Endothelial cell of umbilical vein (primary cell): Measurements from ENCODE around the gene ZNF398. TPM values are rescaled to one million over a fixed set of nuclear protein-coding genes. Genes with fewer than 3 reads are reported as not detected.

Experiments used
- BruUV-seq: library from RNA; stranded (reverse); fragments of 400-500 nt; replicated peaks from 2 replicates; lab custom pipeline; 2021; lab: Mats Ljungman, UMichigan
- CTCF ChIA-PET: fragments of 300-600, 350-600 bp; sonication (Branson Sonifier 250); formaldehyde crosslinking; loops from one replicate; lab custom pipeline; 2021; ENCODE audit warnings: antibody characterized with exemption, inconsistent platforms; lab: Charles Lee
- POLR2A ChIA-PET: fragments of 300-600, 350-600 bp; sonication (Branson Sonifier 250); formaldehyde crosslinking; loops from one replicate; lab custom pipeline; 2021; ENCODE audit warnings: antibody characterized with exemption, inconsistent platforms; lab: Charles Lee
- DNase-seq: peaks from one replicate; pipeline ENCODE4 v3.0.0-alpha.2; 2011; ENCODE audit warnings: low read depth, low spot score
- FAIRE-seq: peaks from 2 replicates; lab custom pipeline; 2011; peaks lifted over from hg19 to GRCh38; lab: Jason Lieb, UNC
- H2AFZ ChIP-seq: 2 replicates; pipeline ENCODE4 v1.6.0; 2012; ENCODE audit warnings: low read depth, low read length, control low read depth, inconsistent platforms
- H3K27ac ChIP-seq: 2 replicates; pipeline ENCODE4 v1.5.1; 2011; ENCODE audit warnings: low read depth, mild to moderate bottlenecking, control low read depth, low read length, moderate library complexity; ENCODE audit not compliant: insufficient read depth
- H3K27me3 ChIP-seq, 2 experiments: 2 replicates each; pipeline versions ENCODE4 v1.6.0 to v1.6.1; 2011; ENCODE audit warnings: low read length in 2 of 2, mixed read lengths in 1 of 2; ENCODE audit not compliant: control insufficient read depth in 2 of 2, insufficient read depth in 2 of 2
- H3K36me3 ChIP-seq, 2 experiments: 2 replicates in 1 of 2; 3 replicates in 1 of 2; pipeline ENCODE4 v1.5.1; 2011; ENCODE audit warnings: low read length in 2 of 2, mild to moderate bottlenecking in 1 of 2, moderate library complexity in 1 of 2; ENCODE audit not compliant: control insufficient read depth in 2 of 2, insufficient read depth in 2 of 2; ENCODE audit errors: extremely low read depth in 1 of 2
- H3K4me1 ChIP-seq: 3 replicates; pipeline ENCODE4 v1.5.1; 2011; ENCODE audit warnings: mild to moderate bottlenecking, low read length; ENCODE audit not compliant: control insufficient read depth, insufficient read depth; ENCODE audit errors: extremely low read depth
- H3K4me2 ChIP-seq: 2 replicates; pipeline ENCODE4 v1.6.1; 2011; ENCODE audit warnings: low read length, control low read depth, mixed read lengths; ENCODE audit not compliant: insufficient read depth
- H3K4me3 ChIP-seq, 3 experiments: fragments of 200-600 bp in 1 of 3; sonication (generic), shearing (Covaris generic) in 1 of 3; replicated peaks in 1 of 3; 2 replicates each; pipeline ENCODE4 v1.5.1; 2011 to 2016; ENCODE audit warnings: control low read depth in 3 of 3, low read length in 3 of 3, mild to moderate bottlenecking in 2 of 3, inconsistent platforms in 1 of 3, low read depth in 1 of 3, moderate library complexity in 1 of 3; ENCODE audit not compliant: insufficient read depth in 1 of 3
- H3K79me2 ChIP-seq: 2 replicates; pipeline ENCODE4 v1.6.0; 2012; ENCODE audit warnings: low read length, inconsistent platforms; ENCODE audit not compliant: control insufficient read depth, insufficient read depth
- H3K9ac ChIP-seq: replicated peaks from 2 replicates; pipeline ENCODE3; 2011; ENCODE audit warnings: low read length, control low read depth; ENCODE audit not compliant: insufficient read depth; ENCODE audit errors: extremely low read depth
- H3K9me1 ChIP-seq: replicated peaks from 3 replicates; pipeline ENCODE4 v1.6.0; 2011; ENCODE audit warnings: mild to moderate bottlenecking, low read length; ENCODE audit not compliant: control insufficient read depth, insufficient read depth; ENCODE audit errors: extremely low read depth
- H3K9me3 ChIP-seq: replicated peaks from 2 replicates; pipeline ENCODE4 v1.5.1; 2012; ENCODE audit warnings: low read length, inconsistent platforms; ENCODE audit not compliant: control insufficient read depth, insufficient read depth
- H4K20me1 ChIP-seq: replicated peaks from 2 replicates; pipeline ENCODE3; 2011; ENCODE audit warnings: mild to moderate bottlenecking, low read length; ENCODE audit not compliant: control insufficient read depth, insufficient read depth; ENCODE audit errors: extremely low read depth
- CTCF ChIP-seq, 2 donors: IDR thresholded peaks; 1 replicate in 1 of 2; 2 replicates in 1 of 2; pipeline ENCODE4 v1.5.1; 2011; ENCODE audit warnings: low read length in 2 of 2, mild to moderate bottlenecking in 2 of 2, moderate library complexity in 2 of 2, control low read depth in 1 of 2, inconsistent platforms in 1 of 2, low read depth in 1 of 2; ENCODE audit not compliant: insufficient read depth in 1 of 2; ENCODE audit errors: extremely low read depth in 1 of 2
- EZH2 ChIP-seq: IDR thresholded peaks from 2 replicates; pipeline ENCODE4 v1.6.1; 2012; ENCODE audit warnings: borderline replicate concordance, low read depth, mild to moderate bottlenecking, moderate library complexity, low read length, inconsistent platforms; ENCODE audit not compliant: severe bottlenecking
- FOS ChIP-seq: IDR thresholded peaks from 2 replicates; pipeline ENCODE4 v1.6.1; 2011; ENCODE audit warnings: mild to moderate bottlenecking, low read length, moderate library complexity, borderline replicate concordance; ENCODE audit not compliant: insufficient read depth
- GATA2 ChIP-seq: IDR thresholded peaks from 2 replicates; pipeline ENCODE4 v1.7.0; 2011; ENCODE audit warnings: low read depth, mild to moderate bottlenecking, moderate library complexity, mixed read lengths, low read length; ENCODE audit not compliant: insufficient read length, insufficient read depth
- JUN ChIP-seq: IDR thresholded peaks from 2 replicates; pipeline ENCODE4 v1.6.1; 2011; ENCODE audit warnings: borderline replicate concordance, low read depth; ENCODE audit not compliant: insufficient read length, insufficient read depth
- MAX ChIP-seq: IDR thresholded peaks from 2 replicates; pipeline ENCODE4 v1.6.1; 2011; ENCODE audit not compliant: insufficient read depth, insufficient read length
- MYC ChIP-seq: IDR thresholded peaks from one replicate; pipeline ENCODE4 v1.6.1; 2011; ENCODE audit warnings: mild to moderate bottlenecking, low read depth, low read length
- POLR2A ChIP-seq: IDR thresholded peaks from 2 replicates; pipeline ENCODE4 v1.6.1; 2012; ENCODE audit warnings: low read depth, mild to moderate bottlenecking, control low read depth, low read length
- POLR2AphosphoS5 ChIP-seq: IDR thresholded peaks from 2 replicates; pipeline ENCODE4 v1.6.1; 2012; ENCODE audit warnings: low read depth, mild to moderate bottlenecking, control low read depth, low read length, moderate library complexity; ENCODE audit not compliant: insufficient read depth
- dilution Hi-C: fragments of 300-500 bp; cut with MboI; formaldehyde crosslinking; loops from one replicate; pipeline ENCODE4 v1.15.0; 2019; ENCODE audit warnings: low sequenced_read_pairs; ENCODE audit not compliant: extremely low pct_ligation_motif_present
- intact Hi-C: fragments of 100-400 bp; cut with micrococcal nuclease; formaldehyde crosslinking; loops from one replicate; pipeline ENCODE4 v1.10.0; 2022
- polyA plus RNA-seq, 4 experiments: library from polyadenylated mRNA; depleted of rRNA in 3 of 4; stranded (reverse) in 3 of 4; unstranded in 1 of 4; fragments of >200 nt; gene quantifications; 2 replicates each; pipeline versions ENCODE4 v1.2.1 to v1.2.3, GENCODE V29; 2011 to 2012; ENCODE audit warnings: missing spikeins in 1 of 4
- total RNA-seq: library from RNA; stranded (reverse); gene quantifications from 2 replicates; pipeline ENCODE4 v1.2.3, GENCODE V29; 2021

Gene ZNF398
- total and polyA plus RNA-seq, 2 donors (not counting 3 experiments of a cell fraction or from before 2014, with no cell fraction given): 7.5 to 10.6 TPM

GRCh38 chr7:149102666-149103065 lies 44.6 kb upstream of the ZNF398 start:
- FAIRE-seq (no peak), DNase-seq (no peak)
- CTCF ChIA-PET: no interaction called here
- no peak overlapping the region for H2AFZ ChIP-seq
- H3K79me2 ChIP-seq: no peaks in the 10 kb centered on the region
- H4K20me1 ChIP-seq: no peaks in the 10 kb centered on the region
- no peak overlapping the region for H3K4me2 ChIP-seq
- no TSS peak for BruUV-seq
- H3K9ac ChIP-seq: no peak overlapping the region
- H3K4me1 ChIP-seq: no peaks in the 10 kb centered on the region
- POLR2A ChIA-PET: no interaction called here
- no peaks in the 10 kb centered on the region for H3K9me1 ChIP-seq
- intact Hi-C loops (no loop called here), dilution Hi-C loops (no loop called here)
- no peak overlapping the region for H3K27ac ChIP-seq
- no peaks in the 10 kb centered on the region for H3K27me3 ChIP-seq
- H3K4me3 ChIP-seq: no peak overlapping the region
- no peaks in the 10 kb centered on the region for H3K9me3 ChIP-seq
- TF ChIP-seq FOS: no peak
- TF ChIP-seq MAX: no peak
- H3K36me3 ChIP-seq: no peaks in the 10 kb centered on the region

- H4K20me1 ChIP-seq: no peaks in the 10 kb centered on the region
- intact Hi-C loops (no loop called here), dilution Hi-C loops (no loop called here)
- H3K4me2 ChIP-seq: no peak overlapping the region
- no peak for FAIRE-seq
- ChIA-PET CTCF (no interaction called here), POLR2A (no interaction called here)
- TF ChIP-seq MAX (no peak), FOS (no peak), POLR2A (no peak), GATA2 (no peak), POLR2AphosphoS5 (no peak), MYC (no peak), JUN (no peak), EZH2 (no peak), CTCF (IDR thresholded peaks at IDR 0.05; ENCODE audit: extremely low read depth in 1 of 2, insufficient read depth in 1 of 2, low read depth in 1 of 2, low read length in 2 of 2) (no peak)
- no peak overlapping the region for H2AFZ ChIP-seq
- no peaks in the 10 kb centered on the region for H3K9me3 ChIP-seq
- H3K9me1 ChIP-seq: no peaks in the 10 kb centered on the region
- no peak overlapping the region for H3K9ac ChIP-seq
- no peaks in the 10 kb centered on the region for H3K4me1 ChIP-seq
- H3K27ac ChIP-seq: no peak overlapping the region
- H3K36me3 ChIP-seq: no peaks in the 10 kb centered on the region
- H3K27me3 ChIP-seq: no peaks in the 10 kb centered on the region
- BruUV-seq: no TSS peak
- H3K4me3 ChIP-seq: no peak overlapping the region
- no peak for DNase-seq
- no peaks in the 10 kb centered on the region for H3K79me2 ChIP-seq
These were observed 43.8 kb upstream of the ZNF398 start for GRCh38 chr7:149103424-149103823.
